ENCODE measurements around the gene CAMK1. TPM values are rescaled to one million over a fixed set of nuclear protein-coding genes. Genes with fewer than 3 reads are reported as not detected.

Gene CAMK1
- total and polyA plus RNA-seq, 2 donors (not counting 3 experiments of a cell fraction or from before 2014, with no cell fraction given): 23.5 to 28.4 TPM

GRCh38 chr3:9716801-9717555 is 52.8 kb downstream of the CAMK1 start:
- H3K9me1 ChIP-seq (replicated peaks; ENCODE audit: control insufficient read depth, extremely low read depth, insufficient read depth, low read length): no peaks in the 10 kb centered on the region
- ChIA-PET CTCF (interaction anchor here (1.1 to 3.1 kb wide), 3 partner anchors 11 to 230 kb away, joined by 5 to 21 read pairs (median 15); partner anchors contain the start of gene CRELD1), POLR2A (no interaction called here)
- no peak for TF ChIP-seq EZH2 (IDR thresholded peaks at IDR 0.05; ENCODE audit: borderline replicate concordance, low read depth, low read length, severe bottlenecking)
- TF ChIP-seq POLR2A (IDR thresholded peaks at IDR 0.05; ENCODE audit: low read depth, low read length): no peak
- TF ChIP-seq MYC (IDR thresholded peaks at IDR 0.05; ENCODE audit: low read depth, low read length): no peak
- no peak for TF ChIP-seq GATA2 (IDR thresholded peaks at IDR 0.05; ENCODE audit: insufficient read depth, insufficient read length, low read depth, low read length)
- TF ChIP-seq JUN (IDR thresholded peaks at IDR 0.05; ENCODE audit: borderline replicate concordance, insufficient read depth, insufficient read length, low read depth): no peak
- TF ChIP-seq POLR2AphosphoS5 (IDR thresholded peaks at IDR 0.05; ENCODE audit: insufficient read depth, low read depth, low read length): no peak
- no peak for TF ChIP-seq FOS (IDR thresholded peaks at IDR 0.05; ENCODE audit: borderline replicate concordance, insufficient read depth, low read length)
- TF ChIP-seq CTCF (IDR thresholded peaks at IDR 0.05; ENCODE audit: extremely low read depth in 1 of 2, insufficient read depth in 1 of 2, low read depth in 1 of 2, low read length in 2 of 2): no peak
- intact Hi-C loops (cut with micrococcal nuclease) (loop anchor here (1.0 to 5.0 kb wide), 4 partner anchors 14 to 229 kb away; partner anchors contain the start of genes ARPC4, BRPF1, CRELD1 and TADA3), dilution Hi-C loops (cut with MboI; ENCODE audit: extremely low pct_ligation_motif_present, low sequenced_read_pairs) (no loop called here)
- H3K79me2 ChIP-seq (ENCODE audit: control insufficient read depth, insufficient read depth, low read length): no peaks in the 10 kb centered on the region
- no peak for FAIRE-seq
- H3K9ac ChIP-seq (replicated peaks; ENCODE audit: extremely low read depth, insufficient read depth, low read length): no peak overlapping the region
- H2AFZ ChIP-seq (ENCODE audit: low read depth, low read length): no peak overlapping the region
- no peaks in the 10 kb centered on the region for H3K36me3 ChIP-seq (ENCODE audit: control insufficient read depth in 2 of 2, extremely low read depth in 1 of 2, insufficient read depth in 2 of 2, low read length in 2 of 2)
- H3K4me1 ChIP-seq (ENCODE audit: control insufficient read depth, extremely low read depth, insufficient read depth, low read length): no peaks in the 10 kb centered on the region
- DNase-seq (ENCODE audit: low read depth, low spot score): no peak
- BruUV-seq (replicated peaks): no TSS peak
- H3K4me2 ChIP-seq (ENCODE audit: insufficient read depth, low read length): no peak overlapping the region
- peaks cover 2 to 7% of the 10 kb centered on the region in 2 experiments for H3K27me3 ChIP-seq (ENCODE audit: control insufficient read depth in 2 of 2, insufficient read depth in 2 of 2, low read length in 2 of 2)
- H3K27ac ChIP-seq (ENCODE audit: insufficient read depth, low read depth, low read length): no peak overlapping the region
- no peak overlapping the region for H3K4me3 ChIP-seq (replicated peaks in 1 of 3; ENCODE audit: insufficient read depth in 1 of 3, low read depth in 1 of 3, low read length in 3 of 3)
- H3K9me3 ChIP-seq (replicated peaks; ENCODE audit: control insufficient read depth, insufficient read depth, low read length): no peaks in the 10 kb centered on the region
- H4K20me1 ChIP-seq (replicated peaks; ENCODE audit: control insufficient read depth, extremely low read depth, insufficient read depth, low read length): no peaks in the 10 kb centered on the region
